Spinal cord (tissue), 10 donors: Measurements from ENCODE around the gene BRME1. TPM values are rescaled to one million over a fixed set of nuclear protein-coding genes. Genes with fewer than 3 reads are reported as not detected.
A peak's percentile ranks its signal among the peaks of the same experiment; 100 is the strongest.

ENCODE experiments used
- DNase-seq, 6 donors: peaks; one replicate each; pipeline versions ENCODE4 v3.0.0 to v3.0.0-alpha.2; 2013 to 2015; ENCODE audit warnings: low spot score in 6 of 6, low read depth in 4 of 6
- H3K27ac ChIP-seq: one replicate; pipeline ENCODE4 v1.5.1; 2013; ENCODE audit warnings: low read depth, low read length, control low read depth
- H3K27me3 ChIP-seq: one replicate; pipeline ENCODE4 v1.6.1; 2013; ENCODE audit warnings: low read length; ENCODE audit not compliant: control insufficient read depth, insufficient read depth
- H3K36me3 ChIP-seq: one replicate; pipeline ENCODE4 v1.6.1; 2013; ENCODE audit warnings: low read length; ENCODE audit not compliant: control insufficient read depth, insufficient read depth
- H3K4me1 ChIP-seq: one replicate; pipeline ENCODE4 v1.6.1; 2013; ENCODE audit warnings: low read length; ENCODE audit not compliant: control insufficient read depth, insufficient read depth
- H3K4me3 ChIP-seq: one replicate; pipeline ENCODE4 v1.5.1; 2013; ENCODE audit warnings: low read depth, low read length, control low read depth
- H3K9me3 ChIP-seq: one replicate; pipeline ENCODE4 v1.6.1; 2013; ENCODE audit warnings: low read length; ENCODE audit not compliant: control insufficient read depth, insufficient read depth
- WGBS: methylation state at CpG from one replicate; pipeline ENCODE4 v1.1.5; 2013; ENCODE audit warnings: missing lambda C conversion rate; ENCODE audit not compliant: insufficient coverage; 5-methylcytosine and 5-hydroxymethylcytosine counted together
- long read RNA-seq, 4 donors: transcript quantifications; one replicate each; lab custom pipeline, GENCODE V29; 2026
- polyA plus RNA-seq, 2 donors: library from polyadenylated mRNA; unstranded; fragments of 120-200 nt; gene quantifications; one replicate each; pipeline ENCODE4 v1.2.1, GENCODE V29; 2013; ENCODE audit not compliant: insufficient read length in 2 of 2
- total RNA-seq, 2 donors: library from RNA; depleted of rRNA in 1 of 2; stranded (reverse); fragments of 120-200 nt in 1 of 2; fragments of >200 nt in 1 of 2; gene quantifications; one replicate each; pipeline versions ENCODE4 v1.2.3 to v1.2.4, GENCODE V29; 2013 to 2014
- donor health status: healthy.

Gene BRME1
- total RNA-seq (1 to 10 TPM; 3.3 to 7.2 TPM), polyA plus RNA-seq (10 to 100 TPM; 14.7 to 15.5 TPM)
- long read RNA-seq, donor 1, partial matches to known transcripts, result 112 of 113 reads
- long read RNA-seq, donor 1, other reads (novel, unspliced or antisense), result 0 of 113 reads
- long read RNA-seq, donor 2, result 0 reads
- long read RNA-seq, donor 3, partial matches to known transcripts, result 17 of 19 reads
- long read RNA-seq, donor 3, other reads (novel, unspliced or antisense), result 0 of 19 reads
- long read RNA-seq, donor 4, result 0 reads

DNA sequence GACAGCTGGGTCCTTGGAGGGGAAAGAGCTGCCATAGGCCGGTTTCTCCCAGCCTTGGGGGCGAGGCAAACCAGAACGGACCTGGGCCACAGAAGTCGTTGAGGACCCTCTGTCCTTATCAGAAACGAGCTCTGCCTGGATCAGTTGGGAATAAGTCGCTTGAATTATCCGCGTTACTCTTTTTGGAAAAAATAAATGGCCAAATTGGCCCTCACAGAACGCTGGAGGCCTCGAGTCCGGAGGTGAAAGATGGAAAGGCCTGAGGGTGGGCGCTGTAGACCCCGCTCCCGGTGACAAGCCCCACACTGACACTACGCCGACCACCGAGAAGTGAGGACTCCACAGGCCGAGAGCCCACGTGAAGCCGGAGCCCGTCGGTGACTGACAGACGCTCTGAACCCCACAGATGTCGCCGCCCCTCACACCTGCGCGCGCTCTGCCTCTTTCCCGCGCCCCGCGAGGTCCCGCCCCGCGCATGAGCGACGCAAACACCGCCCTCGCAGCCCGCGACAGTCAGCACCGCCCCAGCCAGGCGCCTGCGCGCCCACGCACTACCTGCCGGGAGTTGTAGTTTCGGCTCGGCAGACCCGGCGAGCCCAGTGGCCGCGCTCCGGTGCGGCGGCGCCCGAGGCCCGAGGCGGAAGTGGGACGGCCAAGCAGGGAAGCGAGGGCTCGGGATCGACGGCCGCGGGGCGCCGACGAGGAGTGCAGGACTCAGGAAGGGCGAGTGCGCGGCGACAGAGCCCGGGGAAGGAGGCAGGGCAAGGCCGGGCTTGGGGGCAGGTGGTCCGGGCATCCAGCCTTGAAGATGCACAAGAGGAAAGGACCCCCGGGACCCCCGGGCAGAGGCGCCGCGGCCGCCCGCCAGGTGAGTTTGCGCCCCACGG lies at the start of gene BRME1, which contains the start of gene CC2D1A:
TSS of gene BRME1 (minus strand) at position 484 of the 887 bp plus-strand sequence. CDS start 1,225 bp downstream, outside the sequence.
TSS of gene CC2D1A (plus strand) at position 568 of the 887 bp plus-strand sequence. CDS start at position 809, 241 bp downstream.
- Histone ChIP-seq H3K27me3 (no peaks in the 10 kb centered on the region), H3K9me3 (no peaks in the 10 kb centered on the region), H3K27ac (no peak within 1 kb of the TSS), H3K4me3 (peak within 1 kb of the TSS; percentile 65), H3K4me1 (peaks cover 18% of the 10 kb centered on the region), H3K36me3 (peaks cover 25% of the 10 kb centered on the region)
- 5% methylated on average over 86 of the region's 86 CpGs for WGBS
- peak; percentile 63 to 97 (median 79) for DNase-seq

DNA sequence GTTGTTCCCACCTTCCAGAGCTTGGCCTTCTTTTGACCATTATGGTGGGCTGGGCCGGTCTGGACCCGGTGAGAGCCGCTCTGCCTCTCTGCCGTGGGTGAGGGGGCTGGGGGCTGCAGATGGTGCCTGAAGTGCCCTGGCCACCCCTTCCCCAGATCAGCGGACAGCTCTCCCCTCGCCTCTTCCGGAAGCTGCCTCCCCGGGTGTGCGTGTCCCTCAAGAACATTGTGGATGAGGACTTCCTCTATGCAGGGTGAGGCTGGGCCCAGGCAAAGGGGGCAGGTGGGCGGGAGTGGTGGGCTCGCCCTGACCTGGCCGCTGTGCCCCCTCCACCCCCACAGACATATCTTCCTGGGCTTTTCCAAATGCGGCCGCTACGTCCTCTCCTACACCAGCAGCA lies 48.3 kb upstream of the BRME1 start:
- H3K9me3 ChIP-seq, result no peaks in the 10 kb centered on the region
- 89% methylated on average over 10 of the region's 15 CpGs for WGBS
- peaks cover 25% of the 10 kb centered on the region for H3K4me1 ChIP-seq
- no peaks in the 10 kb centered on the region for H3K27me3 ChIP-seq
- no peak overlapping the region for H3K4me3 ChIP-seq
- peaks cover 57% of the 10 kb centered on the region for H3K36me3 ChIP-seq
- H3K27ac ChIP-seq, result no peak overlapping the region
- no peak for DNase-seq

GRCh38 chr19:13952931-13953531 lies 47.1 kb upstream of the BRME1 start:
- H3K27ac ChIP-seq, result peak overlapping the region; percentile 16
- H3K36me3 ChIP-seq, result peaks cover 46% of the 10 kb centered on the region
- peak overlapping the region; percentile 68 for H3K4me3 ChIP-seq
- H3K9me3 ChIP-seq, result no peaks in the 10 kb centered on the region
- H3K4me1 ChIP-seq, result peaks cover 25% of the 10 kb centered on the region
- 10% methylated on average over 11 of the region's 13 CpGs for WGBS
- peak in 1 of 6 donors; percentile 30 for DNase-seq
- no peaks in the 10 kb centered on the region for H3K27me3 ChIP-seq

DNA sequence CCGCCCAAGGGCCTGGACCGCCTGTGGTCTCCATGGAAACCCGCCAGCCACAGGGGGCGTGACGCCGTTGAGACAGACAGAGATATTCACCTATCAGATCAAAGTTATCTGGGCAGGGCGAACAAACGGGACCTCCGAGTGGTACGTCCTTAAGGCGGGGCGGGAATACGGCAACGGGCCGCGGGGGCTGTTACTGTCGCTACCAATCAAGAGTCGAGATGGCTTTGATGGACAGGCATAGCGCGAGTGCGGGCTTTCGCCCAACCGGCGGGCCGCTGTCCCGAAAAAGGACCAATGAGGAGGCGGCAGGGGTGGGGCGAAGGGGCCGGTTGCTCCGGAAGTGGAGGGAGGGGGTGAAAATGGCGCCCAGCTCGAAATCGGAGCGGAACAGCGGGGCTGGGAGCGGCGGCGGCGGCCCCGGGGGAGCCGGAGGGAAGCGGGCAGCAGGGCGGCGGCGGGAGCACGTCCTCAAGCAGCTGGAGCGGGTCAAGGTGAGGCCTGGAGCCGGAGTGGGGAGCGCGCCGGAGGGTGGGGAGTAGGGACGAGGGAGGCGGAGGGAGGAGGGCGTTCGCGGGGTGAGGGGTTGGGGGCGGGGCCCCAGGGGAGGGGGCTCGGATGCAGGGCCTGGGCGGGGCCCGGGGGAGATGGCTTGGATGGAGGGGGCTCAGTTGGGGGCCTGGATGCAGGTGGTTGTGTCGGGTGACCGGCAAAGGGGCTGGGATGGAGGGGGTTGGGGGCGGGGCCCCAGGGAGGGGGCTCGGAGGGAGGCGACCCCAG lies 46.4 kb upstream of the BRME1 start, which contains the start of gene DCAF15:
TSS of gene DCAF15 (plus strand) at position 356 of the 777 bp plus-strand sequence. CDS start at position 360, 4 bp downstream.
- Histone ChIP-seq H3K4me3 (peak within 1 kb of the TSS; percentile 73), H3K9me3 (no peaks in the 10 kb centered on the region), H3K27me3 (no peaks in the 10 kb centered on the region), H3K4me1 (peaks cover 25% of the 10 kb centered on the region), H3K27ac (peak within 1 kb of the TSS; percentile 52), H3K36me3 (peaks cover 39% of the 10 kb centered on the region)
- peak; percentile 96 to 100 (median 99) for DNase-seq
- WGBS, result 0% methylated on average over 46 of the region's 65 CpGs

GRCh38 chr19:13951799-13952153 lies 45.9 kb upstream of the BRME1 start:
- no peak for DNase-seq
- no peaks in the 10 kb centered on the region for H3K27me3 ChIP-seq
- peak overlapping the region; percentile 15 for H3K27ac ChIP-seq
- WGBS, result under 1% methylated on average over 17 of the region's 20 CpGs
- H3K36me3 ChIP-seq, result peaks cover 33% of the 10 kb centered on the region
- peak overlapping the region; percentile 73 for H3K4me3 ChIP-seq
- peaks cover 25% of the 10 kb centered on the region for H3K4me1 ChIP-seq
- no peaks in the 10 kb centered on the region for H3K9me3 ChIP-seq

DNA sequence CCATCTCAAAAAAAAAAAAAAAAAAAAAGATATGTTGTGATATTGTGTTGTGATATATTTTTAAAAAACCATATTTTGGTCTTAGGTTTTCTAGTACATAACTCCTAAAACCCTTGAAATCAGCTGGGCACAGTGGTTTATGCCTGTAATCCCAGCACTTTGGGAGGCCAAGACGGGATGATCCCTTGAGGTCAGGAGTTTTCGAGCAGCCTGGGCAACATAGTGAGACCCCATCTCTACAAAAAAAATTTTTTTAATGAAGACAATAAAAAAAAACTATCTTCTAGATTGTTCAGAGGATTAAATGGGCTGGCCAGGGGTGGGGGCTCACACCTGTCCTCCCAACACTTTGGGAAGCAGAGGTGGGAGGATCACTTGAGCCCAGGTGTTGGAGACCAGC lies 45.1 kb upstream of the BRME1 start:
- Histone ChIP-seq H3K4me3 (no peak overlapping the region), H3K4me1 (peaks cover 25% of the 10 kb centered on the region), H3K27me3 (no peaks in the 10 kb centered on the region), H3K36me3 (peaks cover 26% of the 10 kb centered on the region), H3K9me3 (no peaks in the 10 kb centered on the region), H3K27ac (no peak overlapping the region)
- no CpG with 5 or more reads among the region's 2 CpGs for WGBS
- no peak for DNase-seq

DNA sequence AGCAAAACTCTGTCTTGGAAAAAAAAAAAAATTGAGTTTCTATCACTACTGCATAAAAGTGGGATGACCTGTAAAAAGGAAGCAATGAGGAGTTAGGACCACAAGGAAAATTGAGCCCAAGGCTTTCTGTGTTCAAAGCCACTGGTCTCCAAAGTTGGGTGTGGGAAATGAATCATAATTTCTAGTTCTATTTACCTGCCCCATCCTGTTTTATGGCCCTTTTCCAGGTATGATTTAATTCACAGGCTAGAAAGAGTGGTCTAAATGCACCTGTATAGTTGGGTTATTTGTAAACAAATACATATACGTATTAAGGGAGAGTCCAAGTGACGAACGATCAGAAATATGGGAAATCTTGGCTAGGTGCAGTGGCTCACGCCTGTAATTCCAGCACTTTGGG lies 40.5 kb upstream of the BRME1 start:
- no CpG with 5 or more reads among the region's 4 CpGs for WGBS
- Histone ChIP-seq H3K4me1 (peaks cover 3% of the 10 kb centered on the region), H3K36me3 (no peaks in the 10 kb centered on the region), H3K4me3 (no peak overlapping the region), H3K27me3 (no peaks in the 10 kb centered on the region), H3K27ac (no peak overlapping the region), H3K9me3 (no peaks in the 10 kb centered on the region)
- no peak for DNase-seq

GRCh38 chr19:13942023-13942684 lies 36.2 kb upstream of the BRME1 start:
- peaks cover 5% of the 10 kb centered on the region for H3K27me3 ChIP-seq
- H3K4me3 ChIP-seq, result no peak overlapping the region
- 100% methylated on average over 1 of the region's 1 CpG for WGBS

More at GRCh38 chr19:13942023-13942684, 36.2 kb upstream of the BRME1 start:
- peaks cover 16% of the 10 kb centered on the region for H3K4me1 ChIP-seq
- no peak for DNase-seq
- no peak overlapping the region for H3K27ac ChIP-seq
- H3K36me3 ChIP-seq, result no peaks in the 10 kb centered on the region
- no peaks in the 10 kb centered on the region for H3K9me3 ChIP-seq
